CD4-positive, alpha-beta T cell (primary cell): ENCODE measurements around the gene CD40LG. TPM values are rescaled to one million over a fixed set of nuclear protein-coding genes. Genes with fewer than 3 reads are reported as not detected.

ENCODE experiments used
- ATAC-seq: fragments of 200-7000 bp; cut with Tn5 transposase; one replicate; pipeline ENCODE4 v1.10.0; 2022; ENCODE audit warnings: mild to moderate bottlenecking; ENCODE audit not compliant: poor library complexity
- CTCF ChIA-PET: fragments of 350-600 bp; sonication (Branson Sonifier 250); formaldehyde crosslinking; loops from one replicate; lab custom pipeline; 2021; ENCODE audit warnings: antibody characterized with exemption, inconsistent platforms; lab: Charles Lee
- POLR2A ChIA-PET: fragments of 350-600 bp; sonication (Branson Sonifier 250); formaldehyde crosslinking; loops from one replicate; lab custom pipeline; 2021; ENCODE audit warnings: antibody characterized with exemption, inconsistent platforms; lab: Charles Lee
- DNase-seq, 14 experiments: peaks; one replicate each; pipeline ENCODE4 v3.0.0-alpha.2; 2013 to 2020; ENCODE audit warnings: mixed read lengths in 2 of 14
- H3K27ac ChIP-seq, 2 donors: one replicate each; pipeline versions ENCODE4 v1.5.1 to v1.7.0; 2013; ENCODE audit warnings: low read length in 2 of 2, low read depth in 1 of 2, mild to moderate bottlenecking in 1 of 2
- H3K27me3 ChIP-seq, 2 experiments: 1 replicate in 1 of 2; 2 replicates in 1 of 2; pipeline versions ENCODE4 v1.6.1 to v1.7.0; 2013; ENCODE audit warnings: low read length in 2 of 2, control low read depth in 1 of 2, mild to moderate bottlenecking in 1 of 2, moderate library complexity in 1 of 2; ENCODE audit not compliant: insufficient read depth in 2 of 2, control insufficient read depth in 1 of 2
- H3K36me3 ChIP-seq: one replicate; pipeline ENCODE4 v1.6.1; 2013; ENCODE audit warnings: low read length, control low read depth; ENCODE audit not compliant: insufficient read depth
- H3K4me1 ChIP-seq: one replicate; pipeline ENCODE4 v1.6.1; 2013; ENCODE audit warnings: low read length, control low read depth; ENCODE audit not compliant: insufficient read depth
- H3K4me3 ChIP-seq: one replicate; pipeline ENCODE4 v1.5.1; 2013; ENCODE audit warnings: mild to moderate bottlenecking, low read length, moderate library complexity
- H3K9me3 ChIP-seq, 2 experiments: 1 replicate in 1 of 2; 2 replicates in 1 of 2; pipeline versions ENCODE4 v1.6.1 to v1.7.0; 2013; ENCODE audit warnings: low read length in 2 of 2, mild to moderate bottlenecking in 2 of 2, control low read depth in 1 of 2, moderate library complexity in 1 of 2; ENCODE audit not compliant: control insufficient read depth in 1 of 2, insufficient read depth in 1 of 2
- H3K27ac Mint-ChIP-seq: one replicate; pipeline ENCODE4 v1.8.0; 2020; ENCODE audit warnings: mixed read lengths
- H3K27me3 Mint-ChIP-seq: one replicate; pipeline ENCODE4 v1.8.0; 2021; ENCODE audit warnings: mixed read lengths
- H3K36me3 Mint-ChIP-seq: one replicate; pipeline ENCODE4 v1.8.0; 2021; ENCODE audit warnings: low read depth, mixed read lengths
- H3K4me1 Mint-ChIP-seq: one replicate; pipeline ENCODE4 v1.8.0; 2021; ENCODE audit warnings: low read depth, mixed read lengths
- H3K4me3 Mint-ChIP-seq: one replicate; pipeline ENCODE4 v1.8.0; 2020; ENCODE audit warnings: mild to moderate bottlenecking, mixed read lengths
- H3K9me3 Mint-ChIP-seq: one replicate; pipeline ENCODE4 v1.8.0; 2020; ENCODE audit warnings: mixed read lengths
- intact Hi-C, 2 experiments: fragments of 100-400 bp; cut with DNase I in 1 of 2; cut with micrococcal nuclease in 1 of 2; formaldehyde crosslinking; loops; one replicate each; pipeline versions ENCODE4 v1.15.1 to v1.9.0; 2023 to 2025; cut with DNase I, micrococcal nuclease
- total RNA-seq, 174 experiments: library from RNA in 2 of 174; stranded (reverse) in 2 of 174; gene quantifications; one replicate each; pipeline ENCODE4 v1.2.3 and lab custom pipeline; 2021 to 2026
- TF ChIP-seq, protein P1 (sequence below): fragments of 200-600 bp; IDR thresholded peaks from one replicate; pipeline ENCODE4 v1.8.0; 2022; ENCODE audit warnings: antibody characterized with exemption, mild to moderate bottlenecking

CD40LG gene
- total RNA-seq, 2 experiments from 2014 or later = 44.7 to 47.6 TPM

DNA sequence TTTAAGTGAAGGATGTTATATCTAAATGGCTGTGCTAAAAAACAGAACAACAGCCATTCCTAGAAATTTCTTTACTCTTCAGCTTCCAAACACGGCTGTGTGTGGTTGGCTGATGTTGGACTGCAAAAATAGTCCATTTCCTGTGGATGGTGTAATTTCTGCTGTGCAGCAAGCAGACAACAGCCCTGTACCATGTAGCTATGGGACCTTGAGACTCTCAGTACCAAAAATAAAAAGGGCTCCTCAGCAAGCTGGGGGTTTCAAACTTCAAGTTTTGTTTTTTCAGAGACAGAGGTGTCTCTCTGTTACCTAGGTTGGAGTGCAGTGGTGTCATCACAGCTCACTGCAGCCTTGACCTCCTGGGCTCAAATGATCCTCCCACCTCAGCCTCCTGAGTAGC is 18.1 kb downstream of the CD40LG start:
- Mint-ChIP-seq H3K9me3 (no peaks in the 10 kb centered on the region), H3K27me3 (no peaks in the 10 kb centered on the region), H3K4me3 (no peak overlapping the region), H3K4me1 (peaks cover 89% of the 10 kb centered on the region), H3K36me3 (peaks cover 95% of the 10 kb centered on the region), H3K27ac (peak overlapping the region; percentile 83)
- Histone ChIP-seq H3K27ac (no peak overlapping the region), H3K27me3 (no peaks in the 10 kb centered on the region), H3K4me3 (no peak overlapping the region), H3K36me3 (peaks cover 70% of the 10 kb centered on the region), H3K4me1 (peaks cover 81% of the 10 kb centered on the region), H3K9me3 (no peaks in the 10 kb centered on the region)
- ATAC-seq (no peak), DNase-seq (no peak)
- ChIA-PET CTCF (interaction anchor here (1.1 kb wide), 1 partner anchor 101 kb away, joined by 3 read pairs; no protein-coding TSS in a partner anchor), POLR2A (interaction anchor here (0.6 to 3.2 kb wide), 10 partner anchors 9 to 1141 kb away, joined by 3 to 19 read pairs (median 4); no protein-coding TSS in a partner anchor)
- intact Hi-C loops = no loop called here
- TF ChIP-seq, protein P1, sequence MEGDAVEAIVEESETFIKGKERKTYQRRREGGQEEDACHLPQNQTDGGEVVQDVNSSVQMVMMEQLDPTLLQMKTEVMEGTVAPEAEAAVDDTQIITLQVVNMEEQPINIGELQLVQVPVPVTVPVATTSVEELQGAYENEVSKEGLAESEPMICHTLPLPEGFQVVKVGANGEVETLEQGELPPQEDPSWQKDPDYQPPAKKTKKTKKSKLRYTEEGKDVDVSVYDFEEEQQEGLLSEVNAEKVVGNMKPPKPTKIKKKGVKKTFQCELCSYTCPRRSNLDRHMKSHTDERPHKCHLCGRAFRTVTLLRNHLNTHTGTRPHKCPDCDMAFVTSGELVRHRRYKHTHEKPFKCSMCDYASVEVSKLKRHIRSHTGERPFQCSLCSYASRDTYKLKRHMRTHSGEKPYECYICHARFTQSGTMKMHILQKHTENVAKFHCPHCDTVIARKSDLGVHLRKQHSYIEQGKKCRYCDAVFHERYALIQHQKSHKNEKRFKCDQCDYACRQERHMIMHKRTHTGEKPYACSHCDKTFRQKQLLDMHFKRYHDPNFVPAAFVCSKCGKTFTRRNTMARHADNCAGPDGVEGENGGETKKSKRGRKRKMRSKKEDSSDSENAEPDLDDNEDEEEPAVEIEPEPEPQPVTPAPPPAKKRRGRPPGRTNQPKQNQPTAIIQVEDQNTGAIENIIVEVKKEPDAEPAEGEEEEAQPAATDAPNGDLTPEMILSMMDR = no peak

DNA sequence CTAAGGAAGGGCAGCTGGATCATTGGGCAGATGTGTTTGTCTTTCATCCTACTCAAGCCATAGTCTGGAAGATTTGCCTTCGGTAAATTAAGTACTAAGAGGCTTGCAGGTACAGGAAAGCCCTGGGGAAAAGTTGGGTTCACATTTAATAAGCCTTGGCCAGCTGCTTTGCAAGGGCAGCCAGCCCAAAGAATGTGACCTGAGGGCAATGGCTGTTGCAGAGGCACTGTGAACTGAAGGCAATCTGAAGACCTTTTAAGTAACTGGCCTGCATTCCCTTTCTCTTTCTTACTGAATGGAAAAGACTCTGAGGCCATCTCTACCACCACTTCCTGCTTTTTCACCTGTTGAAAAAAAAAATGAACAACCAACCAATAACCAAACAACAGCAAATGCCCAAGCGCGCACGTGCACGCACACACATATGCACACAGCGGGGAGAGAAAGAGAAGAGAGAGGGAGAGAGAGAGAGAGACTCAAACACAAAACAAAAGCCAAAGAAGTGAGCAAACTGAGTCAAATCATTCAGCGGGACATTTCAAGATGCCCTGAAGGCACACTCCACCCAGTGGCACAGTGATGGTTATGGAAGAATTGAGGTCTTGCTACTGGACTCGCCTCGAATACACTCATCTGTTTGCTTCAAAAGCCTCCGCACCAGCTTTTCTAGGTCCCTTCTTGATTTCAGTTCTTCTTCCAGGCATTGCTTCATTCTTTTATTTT is 19.6 kb downstream of the CD40LG start:
- Mint-ChIP-seq H3K4me3 (peak overlapping the region; percentile 61), H3K27me3 (no peaks in the 10 kb centered on the region), H3K27ac (peak overlapping the region; percentile 83), H3K36me3 (peaks cover 96% of the 10 kb centered on the region), H3K4me1 (peaks cover 91% of the 10 kb centered on the region), H3K9me3 (no peaks in the 10 kb centered on the region)
- ChIA-PET POLR2A (interaction anchor here (0.7 to 2.3 kb wide), 3 partner anchors 9 to 23 kb away, joined by 3 to 7 read pairs (median 6); no protein-coding TSS in a partner anchor), CTCF (interaction anchor here (1.0 kb wide), 1 partner anchor 59 kb away, joined by 3 read pairs; no protein-coding TSS in a partner anchor)
- H3K4me1 ChIP-seq = peaks cover 85% of the 10 kb centered on the region
- peak; percentile 18 for ATAC-seq
- no peaks in the 10 kb centered on the region for H3K27me3 ChIP-seq
- intact Hi-C loops = no loop called here
- TF ChIP-seq, protein P1 = no peak
- peaks cover 75% of the 10 kb centered on the region for H3K36me3 ChIP-seq
- DNase-seq = peak in 3 of 14 experiments; percentile 28 to 47 (median 38)
- no peaks in the 10 kb centered on the region for H3K9me3 ChIP-seq
- H3K27ac ChIP-seq = peak overlapping the region in 1 of 2 donors; percentile 41
- no peak overlapping the region for H3K4me3 ChIP-seq

DNA sequence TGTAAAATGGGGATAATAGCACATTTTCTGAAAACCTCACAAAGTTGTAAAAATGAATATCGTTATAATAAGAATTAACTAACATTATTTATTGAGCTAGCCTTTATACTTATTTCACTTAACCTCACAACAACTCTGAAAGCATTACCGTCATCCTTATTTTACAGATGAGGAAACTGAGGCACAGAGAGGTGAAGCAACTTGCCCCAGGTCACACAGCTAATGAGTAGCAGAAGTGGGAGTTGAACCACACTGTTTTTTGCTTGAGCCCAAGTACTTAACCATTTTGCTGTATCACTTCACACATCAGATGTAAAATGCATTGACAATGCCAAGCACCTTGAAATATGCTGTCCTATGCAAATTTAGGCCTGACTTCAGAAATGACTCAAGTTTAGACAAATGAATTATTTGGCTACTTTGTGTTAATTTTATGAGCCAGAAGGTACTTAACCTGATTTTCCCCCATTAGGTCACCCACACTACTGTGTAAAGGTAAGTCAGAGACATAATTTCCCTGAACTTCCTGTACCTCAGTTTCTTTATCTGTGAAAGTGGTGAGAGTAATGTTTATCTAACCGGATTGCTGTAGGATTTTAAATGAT is 23.1 kb downstream of the CD40LG start:
- peak overlapping the region; percentile 95 for H3K27ac Mint-ChIP-seq
- ChIA-PET POLR2A (interaction anchor here (6.5 kb wide), 1 partner anchor 12 kb away, joined by 72 read pairs; no protein-coding TSS in a partner anchor), CTCF (no interaction called here)
- no peak overlapping the region for H3K4me3 ChIP-seq
- peak overlapping the region in 1 of 2 donors; percentile 55 for H3K27ac ChIP-seq
- TF ChIP-seq, protein P1 = no peak
- no peak overlapping the region for H3K4me3 Mint-ChIP-seq
- ATAC-seq (no peak), DNase-seq (no peak)
- H3K36me3 Mint-ChIP-seq = peaks cover 90% of the 10 kb centered on the region
- peaks cover 57% of the 10 kb centered on the region for H3K36me3 ChIP-seq
- H3K9me3 Mint-ChIP-seq = no peaks in the 10 kb centered on the region
- no peaks in the 10 kb centered on the region for H3K27me3 Mint-ChIP-seq
- H3K4me1 Mint-ChIP-seq = peaks cover 92% of the 10 kb centered on the region
- H3K4me1 ChIP-seq = peaks cover 83% of the 10 kb centered on the region
- intact Hi-C loops = loop anchor here in 1 of 2 experiments (5.0 kb wide), 1 partner anchor 34 kb away; no protein-coding TSS in a partner anchor
- no peaks in the 10 kb centered on the region for H3K27me3 ChIP-seq
- no peaks in the 10 kb centered on the region for H3K9me3 ChIP-seq
